Effector CD4-positive, alpha-beta T cell (primary cell): Measurements from ENCODE around the gene UBR1.
"Not testable (repeated sequence)": the region's sequence is repeated elsewhere in the genome, so short reads cannot be mapped to it uniquely, and the experiment has no call there.

ENCODE experiments used
- DNase-seq: peaks from one replicate; pipeline ENCODE4 v3.0.0-alpha.2; 2020

The UBR1 gene

GRCh38 chr15:43048935-43049334, 56.9 kb downstream of the UBR1 start:
- DNase-seq = no peak

- DNase-seq = no peak
These were observed 59.4 kb downstream of the UBR1 start for GRCh38 chr15:43046484-43046883.

- no peak for DNase-seq
These were observed 63.0 kb downstream of the UBR1 start for GRCh38 chr15:43042885-43043284.

GRCh38 chr15:43041085-43041484, 64.8 kb downstream of the UBR1 start:
- DNase-seq = not testable (repeated sequence)

- DNase-seq = not testable (repeated sequence)
These were observed 70.6 kb downstream of the UBR1 start for GRCh38 chr15:43035240-43035639.

GRCh38 chr15:43029476-43029875, 76.4 kb downstream of the UBR1 start:
- DNase-seq = no peak

GRCh38 chr15:43025150-43025549, 80.7 kb downstream of the UBR1 start:
- DNase-seq = no peak

- not testable (repeated sequence) for DNase-seq
These were observed 91.2 kb downstream of the UBR1 start for GRCh38 chr15:43014671-43015070.

GRCh38 chr15:43009206-43009605, 96.6 kb downstream of the UBR1 start:
- no peak for DNase-seq

- DNase-seq = no peak
These were observed 97.7 kb downstream of the UBR1 start for GRCh38 chr15:43008150-43008549.

- DNase-seq = no peak
These were observed 98.3 kb downstream of the UBR1 start for GRCh38 chr15:43007551-43007950.

- no peak for DNase-seq
These were observed 98.8 kb downstream of the UBR1 start for GRCh38 chr15:43006991-43007390.

GRCh38 chr15:43004886-43005595, 100.8 kb downstream of the UBR1 start:
- not testable (repeated sequence) for DNase-seq

- DNase-seq = no peak
These were observed 106.5 kb downstream of the UBR1 start for GRCh38 chr15:42999201-42999779.

GRCh38 chr15:42996871-42997270, 109.0 kb downstream of the UBR1 start:
- DNase-seq = no peak

- DNase-seq = no peak
These were observed 111.3 kb downstream of the UBR1 start for GRCh38 chr15:42994546-42994945.

GRCh38 chr15:42992626-42993025, 113.2 kb downstream of the UBR1 start:
- no peak for DNase-seq

- DNase-seq = no peak
These were observed 119.0 kb downstream of the UBR1 start for GRCh38 chr15:42986693-42987342.

- no peak for DNase-seq
These were observed 121.3 kb downstream of the UBR1 start for GRCh38 chr15:42984493-42985034.

- DNase-seq = not testable (repeated sequence)
These were observed 126.7 kb downstream of the UBR1 start for GRCh38 chr15:42979113-42979512.

- DNase-seq = no peak
These were observed 131.5 kb downstream of the UBR1 start for GRCh38 chr15:42974202-42974862.

GRCh38 chr15:42973114-42973513, 132.7 kb downstream of the UBR1 start:
- no peak for DNase-seq

- no peak for DNase-seq
These were observed 134.0 kb downstream of the UBR1 start for GRCh38 chr15:42971830-42972229.
